Measurements from ENCODE around the gene VGLL4. TPM values are rescaled to one million over a fixed set of nuclear protein-coding genes. Genes with fewer than 3 reads are reported as not detected.

Gene VGLL4
- total RNA-seq, 1 experiment from 2014 or later: 26.9 TPM

- TF ChIP-seq REST (IDR thresholded peaks at IDR 0.05; ENCODE audit: low read depth) (no peak), POLR2AphosphoS5 (IDR thresholded peaks at IDR 0.05; ENCODE audit: low read depth, low read length) (no peak)
- Histone ChIP-seq H3K9me2 (ENCODE audit: insufficient read depth) (no peaks in the 10 kb centered on the region), H3K4me1 (ENCODE audit: control insufficient read depth in 1 of 2, insufficient read depth in 2 of 2, low read length in 2 of 2) (peaks cover 9 to 17% of the 10 kb centered on the region in 2 experiments; a peak in 3 of 4 replicates), H3K27me3 (ENCODE audit: insufficient read depth, low read length) (no peaks in the 10 kb centered on the region), H4K20me1 (ENCODE audit: insufficient read depth) (no peaks in the 10 kb centered on the region), H3K9ac (ENCODE audit: low read length) (no peak overlapping the region), H3K27ac (ENCODE audit: low read depth, low read length) (no peak overlapping the region), H3K4me3 (replicated peaks in 1 of 2; ENCODE audit: low read depth in 1 of 2, low read length in 2 of 2) (no peak overlapping the region), H3K9me3 (ENCODE audit: control insufficient read depth in 1 of 2, insufficient read depth in 1 of 2, low read depth in 1 of 2, low read length in 2 of 2) (no peaks in the 10 kb centered on the region), H2AFZ (ENCODE audit: low read depth, low read length, poor library complexity, severe bottlenecking) (no peak overlapping the region), H3K4me2 (ENCODE audit: low read length) (peak overlapping the region; percentile 91; the same call in 1 of the 2 replicates), H3K79me2 (ENCODE audit: insufficient read depth, low read length) (peaks cover 65% of the 10 kb centered on the region), H3K36me3 (ENCODE audit: control insufficient read depth in 1 of 2, insufficient read depth in 2 of 2, low read length in 2 of 2) (no peaks in the 10 kb centered on the region)
- ATAC-seq: no peak
- no peak for DNase-seq (ENCODE audit: low read depth, low spot score)
- no TSS peak for BruUV-seq (replicated peaks)
- intact Hi-C loops (cut with micrococcal nuclease): no loop called here
- CTCF ChIA-PET: no interaction called here
- POLR2A ChIA-PET: no interaction called here
- RAD21 ChIA-PET (ENCODE audit: low non-redundant PET in 1 of 2, low total read pairs in 2 of 2, uncharacterized antibody in 2 of 2, unreplicated experiment in 2 of 2): no interaction called here
These were observed 2.4 kb downstream of the VGLL4 start for GRCh38 chr3:11641316-11641682.

- Histone ChIP-seq H2AFZ (ENCODE audit: low read depth, low read length, poor library complexity, severe bottlenecking) (no peak overlapping the region), H3K9me2 (ENCODE audit: insufficient read depth) (no peaks in the 10 kb centered on the region), H3K4me1 (ENCODE audit: control insufficient read depth in 1 of 2, insufficient read depth in 2 of 2, low read length in 2 of 2) (peaks cover 9 to 17% of the 10 kb centered on the region in 2 experiments; a peak in 3 of 4 replicates), H3K4me2 (ENCODE audit: low read length) (no peak overlapping the region), H3K79me2 (ENCODE audit: insufficient read depth, low read length) (peaks cover 73% of the 10 kb centered on the region), H4K20me1 (ENCODE audit: insufficient read depth) (no peaks in the 10 kb centered on the region; the same call in 1 of the 2 replicates), H3K9me3 (ENCODE audit: control insufficient read depth in 1 of 2, insufficient read depth in 1 of 2, low read depth in 1 of 2, low read length in 2 of 2) (no peaks in the 10 kb centered on the region), H3K27ac (ENCODE audit: low read depth, low read length) (no peak overlapping the region), H3K9ac (ENCODE audit: low read length) (no peak overlapping the region), H3K27me3 (ENCODE audit: insufficient read depth, low read length) (no peaks in the 10 kb centered on the region), H3K36me3 (ENCODE audit: control insufficient read depth in 1 of 2, insufficient read depth in 2 of 2, low read length in 2 of 2) (no peaks in the 10 kb centered on the region), H3K4me3 (replicated peaks in 1 of 2; ENCODE audit: low read depth in 1 of 2, low read length in 2 of 2) (no peak overlapping the region)
- ChIA-PET RAD21 (ENCODE audit: low non-redundant PET in 1 of 2, low total read pairs in 2 of 2, uncharacterized antibody in 2 of 2, unreplicated experiment in 2 of 2) (no interaction called here), POLR2A (interaction anchor here (0.7 kb wide), 1 partner anchor 15 kb away, joined by 3 read pairs; no protein-coding TSS in a partner anchor), CTCF (no interaction called here)
- intact Hi-C loops (cut with micrococcal nuclease): no loop called here
- ATAC-seq (no peak), DNase-seq (ENCODE audit: low read depth, low spot score) (no peak)
- no TSS peak for BruUV-seq (replicated peaks)
- no peak for TF ChIP-seq ZFX (IDR thresholded peaks at IDR 0.05)
- TF ChIP-seq POLR2AphosphoS5 (IDR thresholded peaks at IDR 0.05; ENCODE audit: low read depth, low read length): no peak
- TF ChIP-seq REST (IDR thresholded peaks at IDR 0.05; ENCODE audit: low read depth): no peak
- TF ChIP-seq JUND (IDR thresholded peaks at IDR 0.05): no peak
- TF ChIP-seq RAD21 (IDR thresholded peaks at IDR 0.05; ENCODE audit: low read depth): no peak
- no peak for TF ChIP-seq YY1 (IDR thresholded peaks at IDR 0.05; ENCODE audit: extremely low read depth, insufficient replicate concordance, low read depth, low read length)
- TF ChIP-seq CEBPB (IDR thresholded peaks at IDR 0.05; ENCODE audit: low read depth): no peak
- TF ChIP-seq FOSL1 (IDR thresholded peaks at IDR 0.05; ENCODE audit: low read depth): no peak
- TF ChIP-seq, protein P1, sequence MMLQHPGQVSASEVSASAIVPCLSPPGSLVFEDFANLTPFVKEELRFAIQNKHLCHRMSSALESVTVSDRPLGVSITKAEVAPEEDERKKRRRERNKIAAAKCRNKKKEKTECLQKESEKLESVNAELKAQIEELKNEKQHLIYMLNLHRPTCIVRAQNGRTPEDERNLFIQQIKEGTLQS (IDR thresholded peaks at IDR 0.05): no peak
These were observed 3.6 kb downstream of the VGLL4 start for GRCh38 chr3:11640009-11640673.
